ENCODE measurements around the gene NHLRC4. TPM values are rescaled to one million over a fixed set of nuclear protein-coding genes. Genes with fewer than 3 reads are reported as not detected.

NHLRC4 gene
- total RNA-seq, 2 experiments from 2014 or later: 0.54 to 0.76 TPM

DNA sequence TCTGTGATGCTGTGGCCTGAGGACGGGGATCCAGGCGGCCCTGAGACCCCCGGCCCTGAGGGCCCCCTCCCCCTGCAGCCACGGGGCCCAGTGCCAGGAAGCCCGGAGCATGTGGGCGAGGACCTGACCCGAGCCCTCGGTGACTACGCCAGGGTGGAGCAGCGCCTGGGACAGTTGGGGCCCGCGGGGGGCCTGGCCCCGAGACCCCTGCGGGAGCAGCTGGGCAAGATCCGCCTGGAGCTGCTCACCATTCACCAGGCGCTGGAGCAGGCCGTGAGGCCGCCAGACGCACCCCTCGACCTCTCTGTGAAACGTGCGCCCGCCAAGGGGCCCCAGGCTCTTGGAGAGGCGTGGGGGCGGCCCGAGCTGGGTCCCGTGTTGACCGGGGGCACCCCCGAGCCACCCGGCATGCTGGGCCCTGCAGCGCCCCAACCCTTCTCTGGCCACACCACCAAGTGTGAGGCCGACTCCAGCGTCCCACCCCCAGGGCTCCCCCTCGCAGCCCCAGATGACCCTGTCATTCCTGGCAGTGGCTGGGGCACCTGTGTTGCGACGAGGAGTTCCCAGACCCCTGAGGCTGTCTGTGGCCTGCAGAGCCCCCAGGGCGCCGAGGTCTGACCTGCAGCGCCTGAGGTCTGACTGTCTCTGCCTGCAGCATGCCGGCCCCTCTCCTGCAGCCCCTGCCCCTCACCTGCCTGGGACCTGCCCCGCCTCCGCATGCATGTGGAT, 2.0 kb upstream of the NHLRC4 start:
- no peaks in the 10 kb centered on the region for H3K36me3 Mint-ChIP-seq
- peaks cover 6% of the 10 kb centered on the region for H3K27me3 Mint-ChIP-seq
- H3K4me3 Mint-ChIP-seq: no peak overlapping the region
- no peaks in the 10 kb centered on the region for H3K9me3 Mint-ChIP-seq
- H3K4me1 Mint-ChIP-seq: peaks cover 15% of the 10 kb centered on the region
- H3K27ac Mint-ChIP-seq: no peak overlapping the region
- no peak for DNase-seq

GRCh38 chr16:565419-566330, 1.1 kb upstream of the NHLRC4 start:
- H3K36me3 Mint-ChIP-seq: no peaks in the 10 kb centered on the region
- DNase-seq: no peak
- peaks cover 6% of the 10 kb centered on the region for H3K27me3 Mint-ChIP-seq
- H3K4me1 Mint-ChIP-seq: peaks cover 15% of the 10 kb centered on the region
- no peak overlapping the region for H3K27ac Mint-ChIP-seq
- no peak overlapping the region for H3K4me3 Mint-ChIP-seq
- no peaks in the 10 kb centered on the region for H3K9me3 Mint-ChIP-seq

DNA sequence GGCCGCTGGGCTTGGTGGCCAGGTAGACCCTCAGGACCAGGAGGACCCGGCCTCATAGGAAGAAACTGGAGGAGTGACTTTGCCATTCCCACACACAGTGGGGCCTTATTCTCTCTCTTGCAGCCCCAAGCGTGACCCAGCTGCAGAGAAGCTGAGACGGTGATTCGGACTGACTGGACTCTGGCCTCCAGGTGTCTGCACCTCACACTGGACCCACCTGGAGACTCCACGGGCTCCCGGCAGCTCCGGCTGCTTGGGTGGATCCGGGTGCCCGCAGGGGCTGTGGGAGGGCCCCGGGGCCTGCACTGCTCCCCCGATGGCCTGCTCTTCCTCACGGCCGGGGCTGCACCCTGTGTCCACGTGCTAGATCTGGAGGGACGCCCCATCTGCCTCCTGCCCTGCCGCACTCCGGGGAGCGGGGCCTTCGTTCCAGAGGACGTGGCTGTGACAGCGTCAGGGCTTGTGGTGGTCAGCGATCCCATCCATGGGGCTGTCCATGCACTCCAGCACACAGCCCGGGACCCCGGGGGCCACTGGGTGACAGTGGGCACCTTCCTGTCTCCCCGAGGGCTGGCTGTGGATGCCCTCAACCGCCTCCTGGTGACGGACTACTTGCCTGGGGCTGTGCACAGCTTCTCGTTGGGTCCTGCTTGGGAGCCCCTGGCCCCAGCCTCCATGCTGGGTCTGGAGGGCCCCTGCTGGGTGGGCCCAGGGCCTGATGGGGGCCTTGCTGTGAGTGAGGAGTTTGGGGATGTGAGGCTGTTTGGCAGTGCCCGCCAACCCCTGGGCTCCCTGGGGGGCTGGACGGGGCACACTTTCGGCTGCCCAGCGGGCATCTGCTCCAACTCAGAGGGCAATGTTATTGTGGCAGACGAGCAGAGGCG, 810 bp downstream of the NHLRC4 start:
- Mint-ChIP-seq H3K27me3 (peaks cover 1% of the 10 kb centered on the region), H3K4me1 (peaks cover 21% of the 10 kb centered on the region), H3K4me3 (peak overlapping the region; percentile 29)

GRCh38 chr16:568401-569258, 1.8 kb downstream of the NHLRC4 start:
- H3K4me1 Mint-ChIP-seq: peaks cover 21% of the 10 kb centered on the region
- DNase-seq: no peak
- H3K4me3 Mint-ChIP-seq: peak overlapping the region; percentile 88
- H3K27ac Mint-ChIP-seq: peak overlapping the region; percentile 86
- H3K9me3 Mint-ChIP-seq: no peaks in the 10 kb centered on the region
- no peaks in the 10 kb centered on the region for H3K36me3 Mint-ChIP-seq
- no peaks in the 10 kb centered on the region for H3K27me3 Mint-ChIP-seq

More for the DNA sequence above, 810 bp downstream of the NHLRC4 start:
- H3K9me3 Mint-ChIP-seq: no peaks in the 10 kb centered on the region
- no peaks in the 10 kb centered on the region for H3K36me3 Mint-ChIP-seq
- H3K27ac Mint-ChIP-seq: peak overlapping the region; percentile 77
- DNase-seq: no peak

DNA sequence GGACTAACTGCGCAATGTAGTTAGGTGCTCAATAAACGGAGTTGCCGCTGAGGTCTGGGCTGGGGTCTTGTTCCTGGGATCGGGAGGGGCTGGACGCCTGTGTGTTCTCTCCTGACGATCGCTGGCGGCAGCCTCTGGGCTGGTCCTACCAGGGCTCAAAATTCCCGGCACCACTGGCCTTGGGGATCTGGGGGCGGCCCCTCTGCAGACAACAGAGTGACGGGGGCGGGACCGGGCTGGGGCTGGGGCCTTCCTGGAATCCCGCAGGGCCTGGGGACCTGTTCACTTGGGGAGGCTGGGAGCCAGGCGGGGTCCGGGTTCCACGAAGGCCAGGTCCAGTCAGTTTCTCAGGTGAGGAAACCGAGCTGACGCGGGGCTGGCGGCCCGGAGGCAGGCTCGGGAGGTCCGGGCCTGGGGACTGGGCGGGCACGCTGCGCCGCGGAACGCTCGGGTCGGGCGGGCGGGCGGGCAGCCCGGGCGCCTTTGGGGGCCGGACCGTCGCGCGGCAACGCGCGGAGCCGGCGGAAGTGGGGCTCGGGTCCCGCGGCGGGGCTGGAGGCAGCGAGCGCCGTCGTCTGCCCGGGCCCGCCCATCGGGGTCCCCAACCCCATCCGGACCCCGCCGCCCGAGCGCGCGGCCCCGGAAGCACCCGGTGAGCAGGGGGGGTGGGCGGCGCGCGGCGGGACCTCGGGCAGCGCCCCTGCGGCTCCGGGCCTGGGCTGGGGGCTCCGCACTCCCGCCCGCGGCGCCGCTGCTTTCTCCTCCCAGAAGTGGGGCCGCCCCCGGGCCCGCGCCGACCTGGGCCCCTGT, 2.8 kb downstream of the NHLRC4 start, which contains the start of gene PIGQ:
Gene PIGQ (plus strand): TSS at position 524 of the 810 bp plus-strand sequence. CDS start 4,107 bp downstream, outside the sequence.
- Mint-ChIP-seq H3K27me3 (no peaks in the 10 kb centered on the region), H3K4me1 (peaks cover 21% of the 10 kb centered on the region), H3K9me3 (no peaks in the 10 kb centered on the region)

GRCh38 chr16:572865-573650, 6.3 kb downstream of the NHLRC4 start:
- H3K4me1 Mint-ChIP-seq: peaks cover 12% of the 10 kb centered on the region
- no peak overlapping the region for H3K27ac Mint-ChIP-seq
- H3K9me3 Mint-ChIP-seq: no peaks in the 10 kb centered on the region
- no peak for DNase-seq
- H3K27me3 Mint-ChIP-seq: no peaks in the 10 kb centered on the region
- no peaks in the 10 kb centered on the region for H3K36me3 Mint-ChIP-seq
- H3K4me3 Mint-ChIP-seq: no peak overlapping the region

More for the DNA sequence above, 2.8 kb downstream of the NHLRC4 start, which contains the start of gene PIGQ:
- peak within 1 kb of the TSS; percentile 86 for H3K27ac Mint-ChIP-seq
- peak within 1 kb of the TSS; percentile 88 for H3K4me3 Mint-ChIP-seq
- peak; percentile 79 for DNase-seq
- H3K36me3 Mint-ChIP-seq: no peaks in the 10 kb centered on the region

DNA sequence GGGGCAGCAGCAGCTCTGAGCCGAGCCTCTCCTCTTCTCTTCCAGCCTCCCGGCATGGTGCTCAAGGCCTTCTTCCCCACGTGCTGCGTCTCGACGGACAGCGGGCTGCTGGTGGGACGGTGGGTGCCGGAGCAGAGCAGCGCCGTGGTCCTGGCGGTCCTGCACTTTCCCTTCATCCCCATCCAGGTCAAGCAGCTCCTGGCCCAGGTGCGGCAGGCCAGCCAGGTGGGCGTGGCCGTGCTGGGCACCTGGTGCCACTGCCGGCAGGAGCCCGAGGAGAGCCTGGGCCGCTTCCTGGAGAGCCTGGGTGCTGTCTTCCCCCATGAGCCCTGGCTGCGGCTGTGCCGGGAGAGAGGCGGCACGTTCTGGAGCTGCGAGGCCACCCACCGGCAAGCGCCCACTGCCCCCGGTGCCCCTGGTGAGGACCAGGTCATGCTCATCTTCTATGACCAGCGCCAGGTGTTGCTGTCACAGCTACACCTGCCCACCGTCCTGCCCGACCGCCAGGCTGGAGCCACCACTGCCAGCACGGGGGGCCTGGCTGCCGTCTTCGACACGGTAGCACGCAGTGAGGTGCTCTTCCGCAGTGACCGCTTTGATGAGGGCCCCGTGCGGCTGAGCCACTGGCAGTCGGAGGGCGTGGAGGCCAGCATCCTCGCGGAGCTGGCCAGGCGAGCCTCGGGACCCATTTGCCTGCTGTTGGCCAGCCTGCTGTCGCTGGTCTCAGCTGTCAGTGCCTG, 7.4 kb downstream of the NHLRC4 start:
- Mint-ChIP-seq H3K36me3 (no peaks in the 10 kb centered on the region), H3K27ac (no peak overlapping the region), H3K4me3 (no peak overlapping the region), H3K9me3 (no peaks in the 10 kb centered on the region), H3K27me3 (no peaks in the 10 kb centered on the region), H3K4me1 (peaks cover 10% of the 10 kb centered on the region)
- DNase-seq: no peak

DNA sequence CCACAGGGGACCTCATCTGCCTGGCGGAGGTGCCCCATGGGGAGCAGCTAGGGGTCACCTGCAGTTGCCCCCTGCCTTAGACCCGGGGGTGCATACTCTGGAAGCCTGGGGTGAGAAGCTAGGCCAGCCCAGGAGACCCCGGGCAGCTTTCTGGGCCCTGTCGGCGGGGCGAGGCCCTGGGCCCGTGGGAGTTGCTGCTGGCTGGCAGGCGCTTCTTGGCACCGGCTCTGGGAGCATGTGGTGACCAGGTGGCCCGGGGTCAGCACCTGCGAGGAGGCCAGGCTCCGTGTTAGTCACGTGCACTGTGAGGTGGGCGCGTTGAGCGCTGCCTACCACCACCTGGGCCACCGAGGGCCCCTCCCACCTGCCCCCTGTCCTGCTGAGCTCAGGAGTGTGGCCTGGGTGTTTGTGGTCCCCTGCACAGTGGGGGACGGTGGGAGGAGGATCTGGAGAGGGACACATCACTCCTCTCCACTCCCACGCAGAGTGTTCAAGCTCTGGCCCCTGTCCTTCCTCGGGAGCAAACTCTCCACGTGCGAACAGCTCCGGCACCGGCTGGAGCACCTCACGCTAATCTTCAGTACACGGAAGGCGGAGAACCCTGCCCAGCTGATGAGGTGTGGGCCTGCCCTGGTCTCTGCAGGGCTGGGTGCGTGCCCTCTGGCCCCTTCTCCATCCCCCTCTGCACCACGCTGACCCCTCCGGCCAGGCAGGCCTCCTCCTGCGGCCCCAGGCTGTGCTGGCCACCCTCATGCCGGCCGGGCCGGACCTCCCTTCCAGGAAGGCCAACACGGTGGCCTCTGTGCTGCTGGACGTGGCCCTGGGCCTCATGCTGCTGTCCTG, 8.8 kb downstream of the NHLRC4 start:
- peaks cover 8% of the 10 kb centered on the region for H3K4me1 Mint-ChIP-seq
- no peak for DNase-seq
- H3K4me3 Mint-ChIP-seq: no peak overlapping the region
- no peaks in the 10 kb centered on the region for H3K27me3 Mint-ChIP-seq
- H3K27ac Mint-ChIP-seq: no peak overlapping the region
- H3K9me3 Mint-ChIP-seq: no peaks in the 10 kb centered on the region
- H3K36me3 Mint-ChIP-seq: no peaks in the 10 kb centered on the region

DNA sequence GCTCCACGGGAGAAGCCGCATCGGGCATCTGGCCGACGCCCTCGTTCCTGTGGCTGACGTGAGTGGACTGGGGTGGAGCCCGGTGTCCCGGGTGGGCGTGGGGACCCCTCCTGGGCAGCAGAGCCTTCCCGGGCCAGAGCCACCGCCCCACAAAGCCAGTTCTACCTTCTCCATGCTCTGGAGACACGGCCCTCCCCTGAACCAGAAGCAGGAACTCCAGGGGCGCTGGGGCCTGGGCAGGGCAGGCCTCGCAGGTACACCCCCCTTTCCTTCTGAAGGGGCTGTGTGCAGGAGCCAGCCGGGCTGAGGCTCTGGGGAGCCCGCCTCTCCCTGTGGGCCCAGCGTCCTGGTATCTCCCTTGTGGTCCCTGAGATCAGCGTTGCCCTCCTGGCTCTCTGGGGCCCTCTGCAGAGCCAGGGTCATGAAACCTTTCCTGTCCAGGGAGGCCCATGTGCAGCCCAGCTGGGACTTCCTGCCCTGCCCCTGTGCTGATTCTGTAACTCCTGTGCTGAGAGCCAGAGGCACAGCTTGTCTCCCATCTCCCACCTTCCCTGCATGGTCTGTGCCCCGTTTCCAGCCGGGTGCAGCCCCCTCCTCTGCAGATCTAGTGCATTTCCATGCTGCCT, 9.5 kb downstream of the NHLRC4 start:
- Mint-ChIP-seq H3K27me3 (no peaks in the 10 kb centered on the region), H3K27ac (no peak overlapping the region)
- DNase-seq: no peak

DNA sequence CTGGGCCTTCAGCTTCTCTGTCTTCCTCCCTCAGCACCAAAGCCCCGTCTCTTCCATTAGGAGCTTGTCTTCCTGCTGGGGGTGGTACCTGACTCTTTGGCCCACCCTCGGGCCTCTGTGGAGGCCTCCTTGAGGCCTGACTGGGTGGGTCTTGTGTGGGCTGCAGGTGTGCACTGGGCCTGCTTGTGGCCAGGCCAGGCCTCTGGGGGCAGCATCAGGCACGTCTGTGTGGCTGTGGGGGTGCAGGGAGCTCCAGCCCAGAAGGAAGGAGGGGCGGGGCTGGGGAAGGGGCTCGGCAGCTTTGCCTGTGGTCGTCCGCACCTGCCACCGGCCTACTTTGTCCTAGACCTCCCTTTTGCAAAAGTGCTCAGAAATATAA, 10.0 kb downstream of the NHLRC4 start:
- Mint-ChIP-seq H3K4me3 (no peak overlapping the region), H3K27ac (no peak overlapping the region), H3K27me3 (no peaks in the 10 kb centered on the region), H3K36me3 (no peaks in the 10 kb centered on the region), H3K4me1 (peaks cover 2% of the 10 kb centered on the region), H3K9me3 (no peaks in the 10 kb centered on the region)
- DNase-seq: no peak

More for the DNA sequence above, 9.5 kb downstream of the NHLRC4 start:
- no peaks in the 10 kb centered on the region for H3K9me3 Mint-ChIP-seq
- peaks cover 4% of the 10 kb centered on the region for H3K4me1 Mint-ChIP-seq
- H3K36me3 Mint-ChIP-seq: no peaks in the 10 kb centered on the region
- no peak overlapping the region for H3K4me3 Mint-ChIP-seq

DNA sequence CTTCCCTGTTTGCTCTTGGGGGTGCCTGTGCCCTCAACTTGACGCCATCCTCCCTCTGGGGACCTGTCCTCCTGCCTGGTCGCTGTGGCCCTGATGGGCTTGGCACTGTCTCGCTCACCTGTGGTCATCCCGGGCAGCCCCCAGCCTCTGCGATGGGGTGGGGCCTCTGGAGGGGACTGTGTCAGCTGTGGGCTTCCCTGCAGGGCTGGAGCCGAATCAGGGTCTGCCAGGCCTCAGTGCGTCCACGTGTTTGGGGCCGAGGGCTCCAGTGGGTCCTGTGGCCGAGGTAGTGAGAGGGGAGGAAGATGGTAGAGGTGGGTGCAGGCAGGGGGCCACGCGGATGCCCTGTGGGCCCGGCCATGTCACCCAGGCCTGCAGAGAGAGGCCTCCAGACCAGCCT, 11.0 kb downstream of the NHLRC4 start:
- DNase-seq: no peak
- no peaks in the 10 kb centered on the region for H3K27me3 Mint-ChIP-seq
- no peaks in the 10 kb centered on the region for H3K36me3 Mint-ChIP-seq
- no peak overlapping the region for H3K4me3 Mint-ChIP-seq
- H3K9me3 Mint-ChIP-seq: no peaks in the 10 kb centered on the region
- H3K4me1 Mint-ChIP-seq: peaks cover 2% of the 10 kb centered on the region
- no peak overlapping the region for H3K27ac Mint-ChIP-seq

Data from activated naive CD8-positive, alpha-beta T cell treated with anti-CD3 and anti-CD28 coated beads for 36 hours (primary cell).